Right renal pelvis (tissue), 4 donors: ENCODE results near the gene NAGPA. TPM values are rescaled to one million over a fixed set of nuclear protein-coding genes. Genes with fewer than 3 reads are reported as not detected.

Experiments
- DNase-seq, 4 donors: peaks; one replicate each; pipeline ENCODE4 v3.0.0-alpha.2; 2013; ENCODE audit warnings: low read depth in 4 of 4, low spot score in 3 of 4, missing footprints in 1 of 4
- polyA plus RNA-seq, 4 donors: library from polyadenylated mRNA; unstranded; fragments of 120-200 nt; gene quantifications; one replicate each; pipeline ENCODE4 v1.2.1, GENCODE V29; 2013; ENCODE audit not compliant: insufficient read length in 4 of 4

Gene NAGPA
- polyA plus RNA-seq, 4 donors, result 8.6 to 10.9 (median 8.8) TPM

DNA sequence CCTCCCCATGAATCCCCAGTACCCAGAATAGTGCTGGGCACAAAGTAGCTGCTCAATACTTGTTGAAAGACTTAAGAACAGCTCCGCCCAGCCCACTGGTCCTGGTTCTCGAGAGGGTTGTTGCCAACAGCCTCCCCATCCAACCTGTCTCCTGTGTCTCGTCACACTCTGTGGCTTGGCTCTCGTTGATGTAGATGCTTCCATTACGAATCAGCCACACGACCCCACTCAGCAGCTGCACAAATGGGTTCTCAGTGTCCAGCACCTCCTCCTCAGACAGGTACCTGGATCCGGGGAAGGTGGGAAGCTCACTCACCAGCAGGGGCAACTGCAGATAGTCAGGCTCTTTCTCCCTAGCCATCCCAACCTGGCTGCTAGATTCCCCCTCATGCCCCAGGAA, 2.1 kb downstream of the NAGPA start:
- DNase-seq, result no peak

DNA sequence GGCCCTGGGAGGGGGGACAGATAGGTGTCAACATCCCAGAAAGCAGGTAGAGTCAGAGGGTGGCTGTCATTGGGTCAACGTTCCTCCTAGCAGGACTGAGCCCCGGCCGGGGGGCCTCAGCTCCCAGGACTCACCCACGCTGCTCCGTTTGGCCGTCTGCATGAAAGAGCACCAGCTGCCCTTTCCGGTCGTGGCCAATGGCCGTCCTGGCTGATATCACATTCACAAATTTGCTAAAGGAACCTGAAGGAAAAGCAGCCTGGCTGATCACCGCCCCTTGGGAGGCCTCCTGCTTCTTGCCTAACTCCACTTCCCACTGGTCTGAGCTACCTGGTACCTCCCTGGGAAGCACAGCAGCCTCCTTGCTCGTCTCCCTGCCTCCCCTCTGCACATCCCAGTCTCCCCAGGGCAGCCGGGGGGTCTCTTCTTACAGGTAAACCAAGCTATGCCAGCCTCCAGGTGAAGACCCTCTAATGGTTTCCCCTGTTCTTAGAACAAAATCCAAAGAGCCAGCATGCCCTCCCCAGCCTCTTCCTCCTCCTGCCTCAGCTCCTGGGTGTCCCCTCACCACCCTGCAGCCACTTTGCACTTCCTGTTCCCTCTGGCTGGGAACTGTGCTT, 3.4 kb downstream of the NAGPA start:
- DNase-seq, result no peak

DNA sequence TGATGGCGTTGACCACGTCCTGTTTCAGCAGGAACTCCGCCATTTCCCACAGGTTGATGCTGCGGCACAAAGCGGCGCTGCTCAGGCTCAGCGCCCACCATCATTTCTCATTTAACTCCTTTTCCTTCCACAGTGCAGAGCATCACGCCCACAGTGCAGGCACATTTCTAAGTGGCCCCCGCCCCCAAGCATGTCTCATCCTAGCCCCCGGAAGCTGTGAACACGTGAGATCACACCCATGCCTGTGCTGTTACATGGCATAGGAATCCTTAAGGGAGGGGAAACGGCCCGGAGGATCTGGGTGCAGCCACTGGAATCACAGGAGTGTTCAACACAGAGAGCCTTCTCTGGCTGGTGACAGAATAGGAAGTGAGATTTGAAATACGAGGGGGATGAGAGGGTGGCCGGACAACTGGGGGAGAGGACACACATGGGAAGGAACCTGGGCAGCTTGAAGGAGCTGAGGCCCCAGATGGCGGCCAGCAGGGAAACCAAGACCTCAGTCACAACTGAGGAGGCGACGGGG, 4.7 kb downstream of the NAGPA start:
- no peak for DNase-seq

DNA sequence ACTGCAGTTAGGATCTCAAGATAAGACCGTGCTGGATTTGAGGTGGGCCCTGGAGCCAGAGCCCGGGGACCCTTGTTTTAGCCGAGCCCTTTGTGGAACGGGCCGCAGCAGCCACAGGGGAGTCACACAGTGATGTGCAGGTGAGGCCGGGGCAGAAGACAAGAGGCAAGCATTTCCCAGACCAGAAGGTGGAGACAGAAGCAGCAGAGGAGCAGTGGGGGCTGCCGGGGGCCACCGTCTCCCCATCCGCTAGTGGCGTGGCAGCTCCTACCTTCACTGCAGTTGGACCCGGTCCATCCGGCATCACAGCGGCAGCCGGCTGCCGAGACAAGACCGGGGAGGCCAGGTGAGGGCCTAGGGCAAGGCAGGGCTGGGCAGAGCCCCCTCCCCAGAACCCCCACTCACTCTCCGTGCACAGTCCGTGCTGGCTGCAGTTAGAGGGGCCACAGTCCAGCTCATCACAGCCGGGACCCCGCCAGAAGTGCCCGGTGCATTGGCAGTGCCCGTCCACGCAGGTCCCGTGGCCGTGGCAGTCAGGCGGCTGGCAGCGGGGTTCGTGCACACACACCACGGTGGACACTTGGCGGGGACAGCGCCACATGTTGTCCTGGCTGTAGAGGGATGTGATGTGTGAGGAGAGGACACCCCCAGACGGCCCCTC, 6.0 kb downstream of the NAGPA start:
- DNase-seq, result no peak

DNA sequence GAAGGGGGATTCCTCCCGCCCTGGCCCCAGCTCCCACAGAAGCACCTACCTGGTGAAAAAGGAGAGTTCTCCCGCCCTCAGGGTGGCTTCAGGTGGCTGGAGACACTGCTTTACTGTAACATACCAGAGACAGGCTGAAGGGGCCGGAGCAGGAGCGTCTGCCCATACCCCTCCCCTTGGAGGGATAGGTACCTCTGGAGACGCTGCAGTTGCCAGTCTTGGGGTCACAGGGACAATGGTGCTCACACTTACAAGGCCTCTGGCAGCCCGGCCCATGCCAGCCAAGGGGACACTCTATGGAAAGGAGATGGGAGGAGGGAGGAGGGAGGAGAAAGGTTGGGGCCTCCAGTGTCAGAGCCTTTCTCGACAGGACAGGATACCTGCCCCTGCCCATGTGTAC, 6.6 kb downstream of the NAGPA start:
- no peak for DNase-seq

DNA sequence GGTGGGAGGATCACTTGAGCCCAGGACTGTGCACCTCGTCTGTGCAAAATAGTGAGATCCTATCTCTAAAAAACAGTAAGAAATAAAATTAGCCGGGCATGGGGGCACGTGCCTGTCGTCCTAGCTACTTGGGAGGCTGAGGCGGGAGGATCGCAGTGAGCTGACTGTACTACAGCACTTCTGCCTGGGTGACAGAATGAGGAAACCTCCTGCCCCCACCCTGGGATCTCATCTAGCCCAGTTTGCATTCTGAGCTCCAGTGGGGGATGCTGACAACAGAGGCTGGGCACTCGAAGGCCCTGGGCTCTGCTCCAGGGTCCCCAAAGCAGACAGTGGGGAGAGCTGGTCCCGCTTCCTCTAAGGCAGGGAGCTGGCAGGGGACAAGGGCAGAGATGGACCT, 7.1 kb downstream of the NAGPA start:
- no peak for DNase-seq

GRCh38 chr16:5025171-5025632, 8.5 kb downstream of the NAGPA start:
- DNase-seq, result no peak

- no peak for DNase-seq
These were observed 9.1 kb downstream of the NAGPA start for GRCh38 chr16:5024632-5025031.

GRCh38 chr16:5022521-5022920, 11.2 kb downstream of the NAGPA start:
- DNase-seq, result no peak

DNA sequence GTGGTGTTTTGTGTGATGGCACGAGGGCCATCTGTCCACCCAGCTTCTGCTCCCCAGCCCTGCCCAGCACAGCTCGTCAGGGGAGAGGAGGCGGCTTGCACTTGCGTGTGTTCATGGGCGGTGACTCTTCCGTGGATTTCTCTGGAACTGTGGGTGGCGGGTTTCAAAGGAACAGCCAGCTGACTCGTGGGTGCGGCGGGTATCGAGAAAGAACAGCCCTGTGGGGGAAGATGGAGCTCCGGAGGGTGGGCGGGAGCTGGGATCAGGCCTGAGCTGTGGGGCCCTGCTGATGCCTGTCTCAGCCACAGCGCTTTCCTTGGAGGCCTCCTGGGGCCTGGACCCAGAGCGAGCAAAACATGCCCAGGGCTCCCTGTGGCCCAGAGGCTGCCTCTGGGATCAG, 13.2 kb downstream of the NAGPA start:
- DNase-seq, result no peak

DNA sequence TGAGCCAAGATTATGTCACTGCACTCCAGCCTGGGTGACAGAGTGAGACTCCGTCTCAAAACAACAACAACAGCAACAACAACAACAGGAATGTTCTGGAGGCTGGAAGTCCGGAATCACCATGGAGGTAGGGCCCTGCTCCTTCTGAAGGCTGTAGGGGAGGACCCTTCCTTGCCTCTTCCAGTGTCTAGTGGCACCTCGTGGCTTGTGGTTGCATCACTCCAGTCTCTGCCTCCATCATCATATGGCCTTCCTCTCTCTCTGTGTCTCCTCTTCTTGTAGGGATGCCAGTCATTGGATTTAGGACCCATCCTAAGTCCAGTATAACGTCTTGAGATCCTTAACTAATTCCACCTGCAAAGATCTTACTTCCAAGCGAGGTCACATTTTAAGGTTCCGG, 14.0 kb downstream of the NAGPA start:
- DNase-seq, result no peak

GRCh38 chr16:5018793-5019192, 14.9 kb downstream of the NAGPA start:
- no peak for DNase-seq

GRCh38 chr16:5017678-5017969, 16.1 kb downstream of the NAGPA start:
- no peak for DNase-seq

DNA sequence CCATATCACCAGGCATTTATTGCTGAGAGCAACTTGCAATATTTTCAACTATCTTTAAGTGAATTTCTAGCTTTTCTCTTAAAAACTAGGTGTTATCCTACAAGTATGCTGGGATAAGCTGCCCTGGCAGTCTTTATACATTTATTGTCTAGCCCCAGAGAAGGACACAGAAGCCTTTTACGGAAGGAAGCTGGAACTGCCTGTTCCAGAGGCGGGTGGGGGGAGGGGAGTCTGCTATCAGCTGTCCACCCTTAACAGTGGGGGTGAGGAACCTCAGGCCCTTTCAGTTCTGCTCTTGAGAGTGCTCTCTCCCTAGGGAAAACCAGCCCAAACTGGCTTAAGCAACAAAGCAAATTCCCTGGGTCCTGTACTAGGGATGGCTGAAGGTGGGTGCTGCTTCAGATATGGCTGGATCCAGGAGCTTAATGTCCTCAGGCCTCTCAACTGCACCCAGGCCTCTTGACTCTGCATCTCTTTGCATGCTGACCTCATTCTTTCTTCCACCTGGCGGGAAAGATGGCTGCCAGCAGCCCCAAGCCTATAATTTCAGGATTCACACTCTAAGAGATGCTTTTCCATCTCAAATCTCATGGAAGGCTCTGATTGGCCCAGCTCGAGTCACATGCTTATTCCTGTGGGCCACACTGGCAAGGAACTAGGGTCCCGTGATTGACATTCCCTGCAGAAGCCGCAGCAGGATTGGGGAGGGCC, 16.6 kb downstream of the NAGPA start:
- no peak for DNase-seq

- no peak for DNase-seq
These were observed 17.8 kb downstream of the NAGPA start for GRCh38 chr16:5015887-5016286.

DNA sequence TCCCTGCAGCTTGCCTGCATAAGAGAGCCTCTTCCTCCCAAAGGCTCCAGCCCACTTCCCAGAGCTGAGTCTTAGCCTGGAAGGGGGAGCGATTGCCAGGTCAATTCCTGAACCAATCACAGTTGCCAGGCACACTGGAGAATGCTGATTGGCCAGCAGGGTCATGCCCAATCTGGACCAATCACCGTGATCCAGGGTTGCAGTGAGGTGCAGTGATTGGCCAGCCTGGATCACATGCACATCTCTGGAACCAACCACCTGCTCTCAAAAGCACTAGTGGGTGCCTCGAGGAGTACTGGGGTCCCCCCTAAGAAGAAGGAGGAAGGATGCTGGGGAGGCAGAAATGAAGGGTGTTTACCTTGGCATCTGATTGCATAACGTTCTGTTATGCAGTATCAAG, 18.4 kb downstream of the NAGPA start:
- DNase-seq, result no peak

GRCh38 chr16:5012887-5013286, 20.8 kb downstream of the NAGPA start:
- DNase-seq, result no peak

- DNase-seq, result no peak
These were observed 22.1 kb downstream of the NAGPA start for GRCh38 chr16:5011637-5012036.

GRCh38 chr16:5010576-5011329, 23.0 kb downstream of the NAGPA start:
- DNase-seq, result no peak

DNA sequence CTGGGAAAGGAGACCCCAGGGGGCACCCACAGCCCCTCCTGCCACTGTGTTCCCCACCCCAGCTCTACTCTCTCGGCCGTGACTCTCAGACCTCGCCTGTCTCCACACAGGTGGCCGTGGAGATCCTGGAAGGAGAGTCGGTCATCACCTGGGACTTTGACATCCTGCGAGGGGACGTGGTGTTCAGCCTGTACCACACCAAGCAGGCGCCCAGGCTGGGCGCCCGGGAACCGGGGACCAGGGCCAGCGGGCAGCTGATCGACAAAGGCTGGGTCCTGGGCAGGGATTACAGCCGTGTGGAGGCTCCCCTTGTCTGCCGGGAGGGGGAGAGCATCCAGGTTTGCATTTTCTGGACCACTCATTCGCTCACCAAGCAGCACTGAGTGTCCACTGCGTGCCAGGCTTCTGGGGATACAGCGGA, 25.4 kb downstream of the NAGPA start:
- no peak for DNase-seq

DNA sequence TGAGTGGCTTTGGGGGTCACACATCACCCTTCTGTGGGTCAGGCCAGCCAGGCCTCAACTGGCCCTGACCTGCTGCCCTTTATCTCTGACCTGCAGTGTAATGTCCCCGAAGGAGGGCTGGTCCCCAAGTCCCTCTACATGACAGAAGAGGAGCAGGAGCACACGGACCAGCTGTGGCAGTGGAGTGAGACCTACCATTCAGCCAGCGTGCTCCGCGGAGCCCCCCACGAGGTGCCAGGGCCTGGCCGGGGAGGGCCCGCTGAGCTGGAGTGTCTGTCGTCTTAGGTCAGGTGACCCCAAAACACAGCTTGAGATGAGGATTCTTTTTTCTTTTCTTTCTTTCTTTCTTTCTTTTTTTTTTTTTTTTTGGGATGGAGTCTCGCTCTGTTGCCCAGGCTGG, 26.5 kb downstream of the NAGPA start:
- DNase-seq, result no peak
